Parathyroid adenoma (tissue), 2 donors: ENCODE data around the gene AMHR2.
A peak's percentile ranks its signal among the peaks of the same experiment; 100 is the strongest.
"Not testable (repeated sequence)": the region's sequence is repeated elsewhere in the genome, so short reads cannot be mapped to it uniquely, and the experiment has no call there.

Source experiments
- H2AFZ ChIP-seq: fragments of 300-600 bp; sonication (generic); one replicate; pipeline ENCODE4 v1.7.0; 2017; ENCODE audit warnings: antibody characterized with exemption, mild to moderate bottlenecking
- H3K27ac ChIP-seq: fragments of 300-600 bp; sonication (generic); one replicate; pipeline ENCODE4 v1.7.0; 2017
- H3K27me3 ChIP-seq: fragments of 300-600 bp; sonication (generic); one replicate; pipeline ENCODE4 v1.7.0; 2017; ENCODE audit warnings: low read length; ENCODE audit not compliant: control insufficient read depth, insufficient read depth
- H3K36me3 ChIP-seq: fragments of 300-600 bp; sonication (generic); one replicate; pipeline ENCODE4 v1.7.0; 2017; ENCODE audit warnings: low read length; ENCODE audit not compliant: control insufficient read depth, insufficient read depth
- H3K4me1 ChIP-seq: fragments of 300-600 bp; sonication (generic); one replicate; pipeline ENCODE4 v1.7.0; 2017; ENCODE audit warnings: control low read depth
- H3K4me2 ChIP-seq: fragments of 300-600 bp; sonication (generic); one replicate; pipeline ENCODE4 v1.7.0; 2017; ENCODE audit warnings: low read length
- H3K4me3 ChIP-seq: fragments of 300-600 bp; sonication (generic); one replicate; pipeline ENCODE4 v1.7.0; 2017; ENCODE audit warnings: low read depth, low read length
- H3K79me2 ChIP-seq: fragments of 300-600 bp; sonication (generic); one replicate; pipeline ENCODE4 v1.7.0; 2017; ENCODE audit warnings: control low read depth
- H3K9ac ChIP-seq: fragments of 300-600 bp; sonication (generic); one replicate; pipeline ENCODE4 v1.7.0; 2017; ENCODE audit warnings: mild to moderate bottlenecking
- H3K9me3 ChIP-seq: fragments of 300-600 bp; sonication (generic); one replicate; pipeline ENCODE4 v1.7.0; 2017; ENCODE audit warnings: low read length; ENCODE audit not compliant: control insufficient read depth
- CTCF ChIP-seq: fragments of 300-600 bp; sonication (generic); IDR thresholded peaks from one replicate; pipeline ENCODE4 v1.7.0; 2017; ENCODE audit warnings: antibody characterized with exemption, mild to moderate bottlenecking
- donor health status: primary hyperparathyroidism.

AMHR2 gene

GRCh38 chr12:53423597-53423996 is at the start of gene AMHR2:
Gene AMHR2 (plus strand): TSS chr12:53423855. CDS start chr12:53423935, 80 bp downstream.
- H3K36me3 ChIP-seq: no peaks in the 10 kb centered on the region
- H3K79me2 ChIP-seq: no peaks in the 10 kb centered on the region
- TF ChIP-seq CTCF: no peak
- no peak within 1 kb of the TSS for H3K27ac ChIP-seq
- H3K9me3 ChIP-seq: no peaks in the 10 kb centered on the region
- no peaks in the 10 kb centered on the region for H3K27me3 ChIP-seq
- H3K9ac ChIP-seq: no peak within 1 kb of the TSS
- H2AFZ ChIP-seq: no peak within 1 kb of the TSS
- no peak within 1 kb of the TSS for H3K4me3 ChIP-seq
- no peak within 1 kb of the TSS for H3K4me2 ChIP-seq
- H3K4me1 ChIP-seq: no peaks in the 10 kb centered on the region

GRCh38 chr12:53374277-53374676 is 49.4 kb upstream of the AMHR2 start:
- H3K4me1 ChIP-seq: peaks cover 10% of the 10 kb centered on the region
- H3K9me3 ChIP-seq, H3K4me3 ChIP-seq, H3K36me3 ChIP-seq, H3K79me2 ChIP-seq, H3K27ac ChIP-seq, H3K27me3 ChIP-seq, H3K4me2 ChIP-seq, H2AFZ ChIP-seq, H3K9ac ChIP-seq: not testable (repeated sequence)

GRCh38 chr12:53376747-53377146 is 46.9 kb upstream of the AMHR2 start:
- Histone ChIP-seq H3K9me3 (no peaks in the 10 kb centered on the region), H3K4me2 (no peak overlapping the region), H3K27me3 (no peaks in the 10 kb centered on the region), H3K36me3 (no peaks in the 10 kb centered on the region), H3K79me2 (no peaks in the 10 kb centered on the region), H3K9ac (no peak overlapping the region), H2AFZ (no peak overlapping the region), H3K4me1 (peaks cover 7% of the 10 kb centered on the region), H3K4me3 (no peak overlapping the region), H3K27ac (no peak overlapping the region)
- no peak for TF ChIP-seq CTCF

GRCh38 chr12:53378222-53378621 is 45.4 kb upstream of the AMHR2 start:
- H3K9me3 ChIP-seq: no peaks in the 10 kb centered on the region
- no peak overlapping the region for H3K9ac ChIP-seq
- peak overlapping the region; percentile 75 for H3K4me3 ChIP-seq
- H3K79me2 ChIP-seq: peaks cover 4% of the 10 kb centered on the region
- no peaks in the 10 kb centered on the region for H3K27me3 ChIP-seq
- peaks cover 14% of the 10 kb centered on the region for H3K4me1 ChIP-seq
- no peaks in the 10 kb centered on the region for H3K36me3 ChIP-seq
- peak overlapping the region; percentile 89 for H3K27ac ChIP-seq
- H2AFZ ChIP-seq: peak overlapping the region; percentile 88
- H3K4me2 ChIP-seq: peak overlapping the region; percentile 97
- TF ChIP-seq CTCF: no peak

GRCh38 chr12:53378724-53379388 is 44.8 kb upstream of the AMHR2 start:
- H3K36me3 ChIP-seq: no peaks in the 10 kb centered on the region
- H3K9ac ChIP-seq: no peak overlapping the region
- peak overlapping the region; percentile 88 for H2AFZ ChIP-seq
- H3K9me3 ChIP-seq: no peaks in the 10 kb centered on the region
- TF ChIP-seq CTCF: no peak
- H3K4me1 ChIP-seq: peaks cover 14% of the 10 kb centered on the region
- H3K4me3 ChIP-seq: peak overlapping the region; percentile 75
- no peaks in the 10 kb centered on the region for H3K27me3 ChIP-seq
- peaks cover 9% of the 10 kb centered on the region for H3K79me2 ChIP-seq
- H3K4me2 ChIP-seq: peak overlapping the region; percentile 97
- peak overlapping the region; percentile 89 for H3K27ac ChIP-seq
